Stimulated activated CD8-positive, alpha-beta memory T cell treated with anti-CD3 and anti-CD28 coated beads, Interleukin-12 subunit alpha, Interleukin-12 subunit beta, amount 100 ng/mL, for 1 hour (primary cell): ENCODE results near the gene HEXA.

Experiments
- DNase-seq: peaks from one replicate; pipeline ENCODE4 v3.0.0-alpha.2; 2020; ENCODE audit warnings: low read depth

The HEXA gene

GRCh38 chr15:72375501-72375845 lies 341 bp downstream of the HEXA start:
- DNase-seq: no peak

- no peak for DNase-seq
These were observed 3.5 kb downstream of the HEXA start for GRCh38 chr15:72372361-72372760.

DNA sequence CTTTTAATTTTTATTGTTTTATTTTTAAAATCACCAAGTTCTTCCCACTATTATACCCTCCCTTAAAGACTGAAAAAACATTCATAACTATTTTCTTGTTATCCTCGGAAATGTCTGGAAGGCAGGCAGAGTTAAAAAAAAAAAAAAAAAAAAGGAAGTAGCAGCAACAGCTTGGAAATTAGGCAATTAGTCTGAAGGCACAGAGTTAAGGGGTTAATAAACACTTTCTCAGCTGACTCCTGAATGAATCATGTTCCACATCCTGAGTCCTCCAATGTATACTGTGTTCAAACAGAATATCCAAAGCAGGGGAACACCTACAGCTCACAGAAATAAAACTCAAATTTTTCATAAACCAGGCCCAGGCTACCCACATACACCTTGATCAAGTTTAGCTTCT lies 5.8 kb downstream of the HEXA start:
- no peak for DNase-seq

- no peak for DNase-seq
These were observed 6.9 kb downstream of the HEXA start for GRCh38 chr15:72368899-72369298.

DNA sequence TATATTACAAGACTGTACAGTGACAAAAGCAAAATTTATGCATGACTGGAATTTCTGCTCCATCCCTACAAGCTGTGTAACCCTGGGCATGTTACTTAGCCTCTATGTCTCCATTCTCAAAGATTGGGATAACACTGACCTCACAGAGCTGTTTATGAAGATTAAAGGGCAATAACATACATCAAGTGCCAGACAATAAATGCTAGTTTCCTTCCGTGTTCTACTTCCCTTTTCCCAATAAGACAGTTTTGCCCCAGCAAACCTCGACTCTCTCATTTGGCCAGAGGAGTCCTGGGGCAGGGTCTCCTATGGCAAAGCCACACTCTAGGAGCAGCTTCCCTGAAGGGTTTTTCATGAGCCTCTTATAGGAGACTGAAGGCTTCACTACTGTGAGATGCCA lies 7.5 kb downstream of the HEXA start:
- no peak for DNase-seq

- DNase-seq: no peak
These were observed 10.0 kb downstream of the HEXA start for GRCh38 chr15:72365844-72366243.

DNA sequence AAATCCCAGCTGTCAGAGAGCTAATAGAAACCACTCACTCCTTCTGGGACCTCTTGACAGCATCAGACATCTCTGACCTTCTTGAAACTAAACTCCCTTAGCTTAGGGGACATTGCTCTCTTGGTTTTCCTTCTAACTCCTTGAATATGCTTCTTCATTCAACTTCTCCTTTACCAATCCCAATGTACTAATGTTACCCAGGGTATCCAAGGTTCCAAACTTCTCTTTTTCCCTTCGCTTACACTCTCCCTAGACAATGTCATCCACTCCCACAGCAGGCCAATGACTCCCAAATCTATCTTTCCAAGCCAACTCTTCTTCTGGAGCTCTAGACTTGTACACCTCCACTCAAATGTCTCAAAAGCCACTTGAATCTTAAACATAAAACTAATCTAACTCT lies 14.6 kb downstream of the HEXA start:
- no peak for DNase-seq

- DNase-seq: no peak
These were observed 17.1 kb downstream of the HEXA start for GRCh38 chr15:72358650-72359171.

DNA sequence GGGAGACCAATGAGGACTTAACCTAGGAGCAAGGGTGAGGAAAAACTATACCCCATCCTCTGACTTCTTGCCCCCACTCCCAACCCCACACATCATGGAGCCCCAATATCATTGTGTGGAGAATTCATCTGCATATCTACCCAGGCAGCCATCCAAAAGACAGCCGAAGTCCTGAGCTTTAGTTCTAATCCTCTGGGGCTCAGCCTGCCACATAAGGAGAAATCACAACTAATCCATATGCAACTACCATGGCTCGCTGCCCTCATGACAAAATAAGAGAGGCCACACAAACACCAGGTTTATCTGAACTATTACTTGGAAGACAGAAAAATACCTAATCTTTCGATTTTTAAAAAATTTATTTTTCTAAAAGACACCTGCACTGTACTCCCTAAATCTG lies 17.7 kb downstream of the HEXA start:
- DNase-seq: no peak

GRCh38 chr15:72354496-72354895 lies 21.3 kb downstream of the HEXA start:
- DNase-seq: no peak

DNA sequence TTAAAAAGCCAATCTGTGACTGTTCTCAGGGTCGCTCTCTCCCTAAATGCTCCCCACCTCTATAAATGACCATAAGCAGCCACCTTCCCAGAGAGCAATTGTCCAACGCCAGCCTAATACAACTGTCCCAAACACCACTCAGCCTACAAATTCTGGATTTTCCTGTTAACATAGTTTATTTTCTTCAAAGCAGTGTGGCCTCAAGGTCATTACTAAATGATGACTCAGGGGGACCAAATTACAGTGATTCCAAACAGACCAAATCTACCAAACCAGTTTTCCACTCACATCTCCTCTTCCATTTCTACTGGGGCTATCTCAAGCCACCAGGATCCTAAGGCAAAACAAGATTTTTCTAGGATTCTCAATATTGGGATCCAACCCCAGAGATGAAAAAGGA lies 22.5 kb downstream of the HEXA start:
- DNase-seq: no peak

GRCh38 chr15:72345806-72346205 lies 30.0 kb downstream of the HEXA start:
- DNase-seq: no peak

- no peak for DNase-seq
These were observed 30.5 kb downstream of the HEXA start for GRCh38 chr15:72345280-72345679.

DNA sequence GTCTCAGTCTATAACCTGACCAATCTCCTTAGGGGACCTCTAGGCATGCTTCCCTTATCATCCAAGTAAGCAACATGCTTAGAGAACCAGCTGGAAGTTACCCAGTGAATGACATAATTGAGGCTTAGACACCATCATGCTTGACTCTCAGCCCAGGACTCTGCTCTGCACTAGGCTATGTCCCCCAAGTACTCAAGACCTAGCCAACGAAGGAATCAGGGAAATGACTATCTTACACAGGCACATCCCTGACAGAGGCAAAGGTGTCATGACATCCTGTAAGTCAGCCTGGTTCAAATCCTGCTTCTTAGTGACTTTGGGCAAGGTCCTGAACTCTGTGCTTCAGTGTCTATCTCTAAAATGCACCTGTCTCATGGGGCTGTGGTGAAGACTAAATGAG lies 31.2 kb downstream of the HEXA start:
- DNase-seq: no peak

GRCh38 chr15:72342385-72342784 lies 33.4 kb downstream of the HEXA start:
- DNase-seq: no peak

DNA sequence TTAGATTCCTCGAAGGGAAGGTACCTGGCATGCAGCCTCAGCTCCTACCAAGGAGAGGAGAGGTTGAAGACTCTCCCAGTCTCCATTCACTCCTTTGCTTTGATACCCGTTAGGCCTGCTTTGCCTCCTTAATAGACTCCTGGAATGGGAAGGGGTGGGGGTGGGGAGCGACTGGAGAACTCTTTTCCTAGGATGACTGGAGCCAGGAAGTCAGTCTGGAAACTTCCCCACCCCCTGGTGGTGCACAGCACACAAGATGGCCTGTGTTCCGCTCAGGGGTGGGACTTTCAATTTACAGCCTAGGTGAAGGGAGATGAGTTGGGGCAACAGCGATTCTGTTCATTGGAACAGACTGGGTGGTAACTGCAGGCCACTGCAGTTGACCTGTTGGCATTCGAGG lies 34.5 kb downstream of the HEXA start:
- DNase-seq: no peak

DNA sequence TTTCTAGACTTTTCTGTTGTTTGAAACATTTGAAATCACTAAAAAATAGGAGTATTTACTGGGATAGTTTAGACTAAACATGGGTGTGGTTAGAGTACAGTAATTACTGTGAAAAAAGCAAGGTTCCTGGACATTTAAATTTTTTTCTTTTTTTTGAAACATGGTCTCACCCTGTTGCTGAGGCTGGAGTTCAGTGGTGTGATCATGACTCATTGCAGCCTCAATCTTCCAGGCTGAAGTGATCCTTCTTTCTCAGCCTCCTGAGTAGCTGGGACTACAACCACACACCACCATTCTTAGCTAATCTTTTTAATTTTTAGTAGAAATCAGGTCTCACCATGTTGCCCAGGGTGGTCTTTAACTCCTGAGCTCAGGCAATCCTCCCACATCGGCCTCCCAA lies 35.4 kb downstream of the HEXA start:
- DNase-seq: no peak

- DNase-seq: no peak
These were observed 36.0 kb downstream of the HEXA start for GRCh38 chr15:72339777-72340177.

DNA sequence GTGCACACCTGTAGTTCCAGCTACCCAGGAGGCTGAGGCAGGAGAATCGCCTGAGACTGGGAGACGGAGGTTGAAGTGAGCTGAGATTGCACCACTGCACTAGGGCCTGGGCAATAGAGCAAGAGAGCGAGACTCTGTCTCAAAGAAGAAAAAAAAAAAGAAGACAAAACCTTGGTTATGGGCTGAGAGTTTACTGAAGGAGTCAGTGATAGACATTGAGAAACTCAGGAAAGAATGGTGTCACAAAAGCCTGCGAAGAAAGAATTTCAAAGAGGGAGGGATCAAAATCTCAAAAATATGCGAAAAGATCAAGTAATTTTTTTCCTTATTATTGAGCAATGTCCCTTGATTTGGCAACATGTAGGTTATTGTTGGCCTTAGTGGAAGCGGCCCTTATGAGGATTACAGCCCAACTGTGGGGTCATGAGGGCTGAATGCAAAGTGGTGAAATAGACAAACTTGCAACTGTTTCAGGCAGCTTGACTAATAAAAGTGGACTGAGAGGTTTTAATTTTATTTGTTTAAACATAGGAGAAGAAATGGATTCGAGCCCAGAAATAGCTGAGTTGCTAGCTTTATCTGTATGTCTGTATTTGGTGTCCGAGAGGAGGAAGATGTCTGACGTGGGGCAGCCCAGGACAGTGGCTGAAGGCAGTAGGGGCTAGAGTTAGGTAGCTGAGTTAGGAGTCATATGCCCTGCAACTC lies 37.0 kb downstream of the HEXA start:
- DNase-seq: no peak

DNA sequence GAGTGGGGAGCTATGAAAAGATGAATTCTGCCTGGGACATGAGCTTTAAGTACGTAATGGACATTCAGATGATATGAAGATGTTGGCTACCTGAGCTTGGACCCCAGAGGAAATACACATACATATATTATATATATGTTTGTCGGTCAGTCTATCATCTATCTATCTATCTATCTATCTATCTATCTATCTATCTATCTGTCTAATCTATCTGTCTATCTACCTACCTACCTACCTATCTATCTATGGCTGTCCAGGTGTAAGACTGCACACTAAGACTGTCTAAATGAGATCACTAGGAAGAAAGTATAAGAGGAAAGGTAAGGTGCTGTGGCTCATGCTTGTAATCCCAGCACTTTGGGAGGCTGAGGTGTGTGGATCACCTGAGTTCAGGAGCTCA lies 37.7 kb downstream of the HEXA start:
- DNase-seq: no peak

- DNase-seq: no peak
These were observed 41.0 kb downstream of the HEXA start for GRCh38 chr15:72334842-72335241.

- DNase-seq: no peak
These were observed 44.8 kb downstream of the HEXA start for GRCh38 chr15:72331021-72331420.

DNA sequence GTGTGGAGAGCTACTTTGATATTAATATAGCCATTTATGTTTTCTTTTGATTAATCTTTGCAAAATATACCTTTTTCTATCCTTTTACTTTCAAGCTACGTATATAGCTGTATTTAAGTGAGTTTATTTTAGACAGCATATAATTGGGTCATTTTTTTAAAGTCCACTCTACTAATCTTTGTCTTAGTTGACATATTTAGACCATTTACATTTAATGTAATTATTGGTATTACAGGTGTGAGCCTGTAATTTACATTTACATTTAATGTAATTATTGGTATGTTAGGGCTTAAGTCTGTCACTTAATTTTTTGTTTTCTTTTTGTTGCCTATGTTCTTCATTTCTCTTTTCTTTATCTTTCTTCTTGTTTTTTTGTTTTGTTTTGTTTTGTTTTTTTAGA lies 52.1 kb downstream of the HEXA start:
- no peak for DNase-seq

GRCh38 chr15:72319985-72320671 lies 55.7 kb downstream of the HEXA start, which contains the start of gene CELF6:
Gene CELF6, minus strand, starts transcription at chr15:72320157. Its CDS starts 283 bp downstream, at chr15:72319874.
- peak; percentile 50 for DNase-seq
